Embryonic facial prominence (tissue), 1 donor: Measurements from ENCODE around the gene FMN1.
"Not testable (repeated sequence)": the region's sequence is repeated elsewhere in the genome, so short reads cannot be mapped to it uniquely, and the experiment has no call there.

Experiments used
- DNase-seq: peaks from one replicate; pipeline ENCODE4 v3.0.0-alpha.2; 2016; ENCODE audit errors: extremely low spot score

FMN1 gene

DNA sequence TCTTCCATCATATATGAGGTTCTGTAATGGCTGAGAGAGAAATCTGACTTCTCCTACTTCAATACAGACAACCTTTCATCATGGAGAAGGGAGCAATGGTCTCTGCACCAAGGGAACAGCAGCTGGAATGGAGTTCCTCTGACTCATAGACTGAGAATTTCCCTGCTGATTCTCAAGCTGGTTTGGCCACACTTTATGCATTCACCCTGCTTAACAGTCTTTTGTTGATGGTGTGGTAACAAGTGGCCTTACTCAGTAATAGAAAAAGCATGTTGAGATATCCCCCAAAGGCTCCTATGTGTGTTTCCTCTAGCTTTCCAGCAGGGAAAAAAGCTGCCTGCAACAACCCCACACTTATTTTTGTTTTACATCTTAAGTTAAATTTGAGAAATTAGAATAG, 338.6 kb downstream of the FMN1 start:
- DNase-seq: no peak

DNA sequence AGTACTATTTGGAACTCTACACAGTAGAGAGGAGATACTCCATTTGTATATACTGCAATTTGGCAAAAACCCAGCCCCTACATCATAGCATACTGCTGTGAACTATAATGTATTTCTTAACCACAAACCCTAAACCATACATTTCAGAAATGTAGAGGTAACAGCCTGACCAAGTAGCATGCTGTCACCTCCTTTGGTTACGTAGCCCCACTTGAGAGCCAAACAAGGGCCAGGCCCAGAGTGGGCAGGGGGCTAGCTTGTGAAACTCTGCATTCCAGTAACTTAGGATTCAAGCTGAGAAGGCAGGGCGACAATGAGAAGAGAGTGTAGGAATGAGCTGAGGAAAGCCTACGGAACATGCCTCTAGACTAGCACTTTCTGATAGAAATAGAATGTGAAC, 340.9 kb downstream of the FMN1 start:
- DNase-seq: no peak

DNA sequence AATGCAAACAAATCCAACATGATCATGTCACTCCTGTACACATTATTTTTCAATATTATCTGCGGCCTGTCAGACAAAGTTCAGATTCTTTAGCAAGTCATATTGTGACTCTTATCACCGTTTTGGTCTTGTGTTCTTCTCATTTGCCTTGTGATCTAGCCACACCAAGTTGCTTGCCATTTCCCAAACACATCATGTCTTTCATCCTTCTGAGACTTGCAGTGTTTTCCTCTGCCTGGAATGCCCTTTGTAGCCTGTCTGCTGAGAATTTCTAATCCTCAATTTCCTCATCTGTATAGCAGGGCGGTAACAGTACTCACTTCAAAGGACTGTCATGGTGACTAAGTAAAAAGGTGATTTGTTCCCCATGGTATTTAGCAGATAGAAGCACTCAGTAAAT, 341.7 kb downstream of the FMN1 start:
- DNase-seq: no peak

DNA sequence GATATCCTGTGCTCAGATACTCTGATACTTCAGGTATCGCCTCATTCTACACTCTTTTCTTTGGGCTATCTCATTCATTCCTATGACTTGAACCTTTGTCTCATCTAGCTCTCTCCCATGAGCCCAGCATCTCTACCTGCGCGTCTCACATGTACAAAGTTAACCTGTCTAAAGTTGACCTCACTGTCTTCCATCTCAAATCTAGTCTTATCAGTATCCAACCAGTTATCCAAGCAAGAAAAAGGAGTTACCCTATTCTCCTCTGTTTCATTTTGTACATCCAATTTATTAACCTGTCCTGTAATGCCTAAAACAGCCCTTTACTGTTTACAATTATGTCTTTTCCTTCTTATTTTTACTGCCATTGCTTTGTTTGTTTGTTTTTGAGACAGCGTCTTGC, 342.5 kb downstream of the FMN1 start:
- no peak for DNase-seq

DNA sequence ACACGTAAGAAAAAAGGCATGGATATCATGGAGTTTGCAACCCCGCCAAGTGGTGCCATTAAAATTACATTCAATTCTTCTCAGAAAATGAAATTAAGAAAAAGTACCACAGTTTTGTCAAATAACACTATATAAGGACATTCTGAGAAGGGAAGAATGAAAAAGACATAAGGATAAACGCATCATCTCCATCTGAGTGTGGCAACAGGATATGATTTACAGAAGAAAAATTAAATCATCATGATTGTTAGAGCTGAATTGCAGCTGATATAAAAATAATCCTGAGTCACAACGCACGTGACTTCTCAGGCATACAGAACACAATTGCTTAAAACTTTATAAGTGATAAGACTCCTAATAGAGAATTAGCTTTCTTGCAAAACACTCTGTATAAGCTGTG, 342.9 kb downstream of the FMN1 start:
- DNase-seq: no peak

DNA sequence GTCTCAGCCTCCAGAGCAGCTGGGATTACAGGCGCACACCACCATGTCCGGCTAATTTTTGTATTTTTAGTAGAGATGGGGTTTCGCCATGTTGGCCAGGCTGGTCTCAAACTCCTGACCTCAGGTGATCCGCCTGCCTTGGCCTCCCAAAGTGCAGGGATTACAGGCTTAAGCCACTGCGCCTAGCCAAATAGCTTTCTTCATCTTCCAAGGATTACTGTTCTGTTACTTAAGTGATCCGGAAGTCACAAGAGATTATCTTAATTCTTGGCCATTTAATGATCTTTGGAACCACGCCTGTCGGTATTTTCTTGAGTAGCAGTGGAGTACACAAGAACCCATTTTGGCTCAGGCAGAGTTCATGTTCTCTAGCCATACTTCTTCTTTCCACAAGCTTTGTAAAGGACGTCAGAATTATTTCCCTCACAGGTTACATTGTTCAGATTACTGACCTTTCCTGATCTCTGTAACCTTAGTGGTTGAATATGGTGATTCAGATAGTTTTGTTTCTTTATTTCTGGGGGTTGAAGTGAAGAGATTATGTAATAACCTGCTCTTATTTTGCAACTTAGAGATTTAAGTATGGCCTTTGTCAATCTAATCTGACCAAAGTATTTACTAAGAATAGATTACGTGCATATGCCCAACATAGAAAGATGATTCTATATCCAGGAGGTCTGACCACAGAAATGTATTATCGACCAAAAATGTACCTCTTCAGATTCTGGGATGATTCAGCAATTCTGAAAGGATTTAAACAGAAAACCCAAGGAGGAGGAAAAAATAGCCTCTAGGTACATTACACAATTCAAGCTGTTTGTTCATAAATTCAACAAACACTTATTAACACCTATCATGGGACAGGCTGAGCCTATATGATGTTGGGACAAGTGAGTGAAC, 344.5 kb downstream of the FMN1 start:
- DNase-seq: no peak

DNA sequence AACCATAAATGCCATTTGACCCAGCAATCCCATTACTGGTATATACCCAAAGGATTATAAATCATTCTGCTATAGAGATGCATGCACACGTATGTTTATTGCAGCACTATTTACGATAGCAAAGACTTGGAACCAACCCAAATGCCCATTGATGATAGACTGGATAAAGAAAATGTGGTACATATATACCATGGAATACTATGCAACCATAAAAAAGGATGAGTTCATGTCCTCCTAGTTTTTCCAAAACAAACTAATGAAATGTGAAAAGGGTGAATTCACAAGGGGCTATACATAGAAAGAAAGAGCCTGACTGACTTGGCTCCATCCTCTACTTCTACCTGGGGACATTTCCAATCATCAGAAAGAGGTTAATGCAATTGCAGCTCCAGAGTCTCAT, 347.8 kb downstream of the FMN1 start:
- not testable (repeated sequence) for DNase-seq

DNA sequence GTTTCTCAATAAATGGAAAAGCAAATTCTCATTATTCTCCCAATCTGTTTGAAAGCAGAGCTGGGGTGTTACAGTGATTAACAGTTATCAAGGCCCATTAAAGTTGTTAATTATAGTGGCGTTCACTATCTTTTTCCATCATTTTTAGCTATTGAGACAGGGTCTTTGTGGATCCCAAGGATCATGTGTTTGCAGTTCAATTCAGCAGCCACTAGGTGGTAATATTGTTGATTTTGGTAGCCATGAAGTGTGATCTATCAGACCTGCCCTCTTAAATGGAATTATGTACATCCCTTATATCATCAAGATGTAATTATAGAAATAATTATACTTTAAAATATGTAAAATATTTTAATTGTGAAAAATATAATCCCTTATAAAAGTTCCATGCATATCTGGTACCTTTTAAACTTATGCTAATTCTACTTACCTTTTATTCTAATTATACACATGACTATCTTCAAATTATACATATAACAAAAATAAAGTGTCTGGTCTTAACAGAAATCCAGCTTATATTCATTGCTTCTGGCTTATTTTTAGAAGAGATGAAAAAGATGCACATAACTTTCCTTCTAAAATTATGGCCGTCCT, 350.3 kb downstream of the FMN1 start:
- DNase-seq: no peak

DNA sequence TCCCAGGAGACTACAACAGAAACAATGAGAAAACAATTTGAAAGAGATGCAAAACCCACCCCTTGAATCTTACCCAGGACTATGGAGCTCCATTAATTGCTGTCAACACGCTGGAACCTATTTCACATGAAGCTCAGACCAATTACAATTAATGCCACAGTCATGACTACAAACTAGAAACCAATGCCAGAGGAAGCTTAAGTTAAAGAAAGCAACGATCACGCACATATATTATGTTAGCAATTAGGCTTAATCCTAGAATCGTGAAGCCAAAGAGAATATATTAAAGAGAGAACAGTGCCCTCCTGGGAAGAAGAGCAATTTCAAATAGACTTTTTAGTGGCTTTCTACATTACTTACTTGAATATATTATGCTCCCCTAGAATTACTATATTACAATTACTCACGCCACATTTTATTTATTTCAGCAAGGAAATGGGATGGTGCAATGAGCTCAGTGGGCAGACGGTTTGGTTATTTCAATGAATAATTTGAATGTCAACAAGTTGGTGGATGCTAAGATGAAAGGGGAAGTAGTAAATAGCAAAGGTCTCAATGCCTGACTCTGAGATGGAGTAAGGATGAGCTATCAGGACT, 351.2 kb downstream of the FMN1 start:
- no peak for DNase-seq

DNA sequence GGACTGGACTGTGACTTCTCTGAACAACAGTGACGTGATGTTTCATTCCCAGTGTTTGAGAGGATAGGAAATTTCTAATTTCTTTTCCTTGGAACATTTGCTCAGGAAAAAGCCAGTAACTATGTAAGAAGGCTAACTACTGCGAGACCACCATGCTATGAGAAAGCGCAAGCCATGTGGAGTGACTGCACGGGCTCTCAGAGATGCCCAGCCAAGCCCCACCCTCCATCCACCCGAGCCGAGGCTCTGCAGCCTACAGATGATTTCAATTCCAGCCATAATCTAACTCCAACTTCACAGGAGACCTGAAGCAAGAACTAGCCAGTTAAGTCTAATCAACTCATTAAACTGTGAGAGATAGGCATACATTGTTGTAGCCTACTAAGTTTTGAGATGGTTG, 352.4 kb downstream of the FMN1 start:
- no peak for DNase-seq

DNA sequence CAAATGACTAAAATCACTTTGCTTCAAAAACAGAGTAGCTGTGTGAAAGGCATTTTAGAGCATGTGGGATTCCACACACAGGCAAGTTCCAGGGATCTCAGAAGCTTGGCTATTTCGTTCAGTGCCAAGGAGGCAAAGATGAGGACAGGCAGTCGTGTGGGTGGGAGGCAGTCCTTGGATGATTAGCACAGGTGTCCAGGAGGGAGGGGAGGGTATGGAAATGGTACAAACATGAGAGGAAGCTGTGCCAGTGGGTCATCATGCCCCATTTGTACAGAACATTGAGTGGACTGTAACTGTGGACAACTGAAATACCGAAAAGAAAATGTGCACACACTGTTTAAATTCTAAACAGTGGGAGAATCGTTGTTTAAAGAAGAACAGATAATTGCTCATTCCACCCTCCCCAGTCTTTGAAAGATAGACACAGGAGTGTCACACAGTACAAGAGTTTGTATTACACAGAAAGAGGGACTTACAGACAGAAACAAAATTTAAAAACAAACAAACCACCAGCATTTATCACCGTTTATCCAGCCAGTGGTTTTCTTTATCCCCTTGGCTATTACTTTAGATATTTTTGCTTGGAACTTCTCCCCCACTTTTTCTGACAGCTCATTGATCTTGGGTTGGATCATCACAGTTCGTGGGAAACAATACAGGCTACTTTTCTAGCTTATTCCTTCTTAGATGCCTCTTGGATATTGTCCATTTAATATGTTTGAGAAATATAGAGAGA, 353.8 kb downstream of the FMN1 start:
- no peak for DNase-seq

DNA sequence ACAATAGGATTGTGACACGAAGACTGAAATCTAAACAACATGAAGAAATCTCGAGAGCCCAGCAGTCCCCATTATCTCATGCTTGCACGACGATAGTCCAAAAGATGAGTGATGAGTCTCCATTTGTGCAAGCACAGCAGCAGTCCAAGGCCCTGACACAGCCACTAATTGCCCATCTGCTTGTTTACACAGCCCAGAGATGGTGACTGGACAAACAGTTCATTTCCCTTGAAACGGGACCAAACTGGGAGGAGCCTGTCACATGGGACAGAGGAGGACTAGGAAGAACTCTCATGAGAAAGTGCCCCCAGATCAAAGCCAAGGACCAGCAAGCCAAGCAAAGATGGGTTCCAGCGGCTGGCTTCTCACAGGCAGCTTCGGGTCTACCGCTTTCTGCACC, 355.7 kb downstream of the FMN1 start:
- no peak for DNase-seq

DNA sequence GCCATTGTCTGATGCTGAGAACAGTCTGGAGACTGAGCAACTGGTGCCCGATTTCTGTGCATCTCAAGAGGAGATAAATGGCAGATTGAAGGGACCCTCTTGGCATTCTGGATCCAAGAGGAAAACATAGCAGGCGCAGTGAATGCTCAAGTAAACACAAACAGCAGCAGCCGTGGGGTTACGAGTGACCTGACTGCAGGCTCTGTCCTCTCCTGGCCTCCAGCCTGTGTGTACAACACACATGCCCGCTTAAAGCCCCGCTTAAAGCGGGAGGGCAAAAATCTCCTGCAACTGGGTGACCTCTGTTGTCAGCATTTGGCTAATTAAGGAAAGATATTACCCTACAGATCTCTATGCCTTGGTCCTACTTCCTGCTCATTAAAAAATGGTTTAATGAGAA, 356.2 kb downstream of the FMN1 start:
- no peak for DNase-seq

DNA sequence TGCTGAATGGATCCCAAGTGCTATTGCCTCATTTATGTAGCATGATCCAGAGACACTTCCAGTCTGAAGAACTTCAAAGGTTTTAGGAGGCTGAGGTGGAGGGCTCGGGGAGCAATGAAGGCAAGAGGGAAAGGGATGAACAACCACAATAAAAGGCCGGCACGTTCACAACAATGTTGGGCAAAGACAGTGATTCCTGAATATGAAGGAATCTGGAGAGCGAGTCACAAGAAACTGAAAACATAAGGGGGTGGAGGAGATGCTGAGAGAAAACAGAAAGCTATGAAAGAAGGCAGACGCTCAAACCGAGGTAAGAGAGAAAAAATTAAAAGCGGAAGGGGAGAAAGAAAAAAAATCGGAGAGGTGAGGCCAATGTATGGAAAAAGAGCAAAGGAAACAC, 356.6 kb downstream of the FMN1 start:
- no peak for DNase-seq

DNA sequence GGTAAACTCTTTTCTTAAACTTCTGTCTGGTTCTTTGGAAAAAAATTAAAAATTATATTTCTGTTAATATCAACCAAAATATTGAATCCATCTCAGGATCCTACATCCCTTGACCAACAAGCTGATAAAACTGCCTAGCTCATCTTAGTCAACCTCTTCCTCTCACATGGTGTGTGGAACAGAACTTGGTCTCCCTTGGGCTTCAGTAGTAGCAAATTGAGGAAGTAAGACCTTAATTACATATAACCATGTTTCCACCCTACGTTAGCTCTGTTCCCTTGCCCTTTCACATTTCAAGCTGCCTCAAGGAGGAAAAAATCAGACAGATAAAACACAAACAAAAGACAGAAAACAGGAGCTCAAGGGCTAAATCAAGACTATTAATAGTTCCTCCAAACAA, 360.4 kb downstream of the FMN1 start:
- no peak for DNase-seq

DNA sequence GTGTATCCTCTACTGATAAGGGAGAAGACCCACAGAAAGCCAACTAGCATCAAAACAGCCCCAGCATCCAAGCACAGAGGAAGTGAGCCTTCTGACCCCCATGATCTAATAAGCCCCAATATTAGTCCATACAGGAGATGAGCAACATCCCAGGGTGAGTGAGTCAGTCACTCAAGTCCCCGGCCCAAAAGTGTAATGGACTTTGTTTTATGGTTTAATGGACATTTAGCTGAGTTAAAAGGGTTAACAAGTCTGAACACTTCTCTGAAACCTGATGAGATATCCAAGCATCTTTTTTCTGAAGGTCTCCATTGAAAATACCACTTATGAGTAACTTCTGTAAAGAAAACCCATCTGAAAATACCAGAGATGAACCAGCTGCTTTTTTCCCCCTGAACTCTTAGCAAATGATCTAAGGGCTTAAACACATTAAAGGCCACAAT, 361.1 kb downstream of the FMN1 start:
- no peak for DNase-seq

DNA sequence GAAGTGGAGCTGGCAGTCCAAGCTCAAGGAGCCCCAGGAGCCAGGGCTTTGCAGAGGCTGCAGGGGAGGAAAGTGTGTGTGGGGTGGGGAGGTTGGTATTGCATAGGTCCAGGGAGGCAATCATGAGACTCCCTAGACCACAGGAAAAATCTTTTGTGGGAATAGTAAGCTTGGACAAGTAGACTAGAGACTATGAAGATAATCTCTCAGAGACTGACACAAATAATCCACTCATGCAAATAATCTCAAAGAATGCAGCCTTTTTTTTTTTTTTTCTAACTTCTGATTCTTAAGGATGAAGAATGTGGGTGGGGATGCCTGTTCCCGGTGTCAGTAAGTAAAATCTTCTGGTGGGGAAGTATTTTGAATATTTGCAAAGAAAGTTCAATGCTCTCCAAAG, 363.0 kb downstream of the FMN1 start:
- DNase-seq: no peak

DNA sequence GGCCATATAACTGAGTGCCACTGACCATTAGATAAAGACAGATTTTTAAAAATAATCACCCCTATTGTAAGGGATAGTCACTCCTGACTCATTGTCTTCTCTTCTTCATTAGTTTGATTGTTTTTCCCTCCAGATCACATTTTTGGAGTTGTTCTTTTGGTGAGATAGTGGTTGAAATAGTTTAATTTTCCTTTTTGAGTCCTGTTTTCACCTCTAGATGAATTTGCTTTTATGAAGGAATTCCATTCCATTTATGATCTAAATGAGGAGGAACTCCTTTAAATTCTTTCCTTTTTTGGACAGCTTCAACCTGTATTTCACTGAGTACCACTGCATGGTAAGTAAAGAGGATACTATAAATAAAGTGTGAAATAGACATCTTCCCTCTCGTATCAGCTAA, 364.3 kb downstream of the FMN1 start:
- no peak for DNase-seq

DNA sequence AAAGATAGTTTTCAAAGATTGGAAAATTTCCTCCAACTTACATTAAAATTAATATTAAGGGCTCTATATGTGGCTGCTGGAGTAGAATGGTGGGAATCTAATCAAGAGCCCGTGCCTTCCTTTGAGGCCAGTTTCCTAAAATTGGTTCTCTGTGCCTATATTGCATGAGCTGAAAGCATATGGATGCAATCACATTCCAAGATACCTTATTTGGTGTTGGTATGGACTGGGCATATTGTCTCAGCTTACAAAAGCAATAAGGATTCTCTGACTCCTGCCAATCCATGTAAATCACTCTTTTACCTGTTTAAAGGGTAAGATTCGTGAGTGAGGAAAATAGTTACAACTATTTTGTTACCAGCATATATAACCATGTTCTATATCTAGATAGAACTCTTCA, 365.1 kb downstream of the FMN1 start:
- no peak for DNase-seq

DNA sequence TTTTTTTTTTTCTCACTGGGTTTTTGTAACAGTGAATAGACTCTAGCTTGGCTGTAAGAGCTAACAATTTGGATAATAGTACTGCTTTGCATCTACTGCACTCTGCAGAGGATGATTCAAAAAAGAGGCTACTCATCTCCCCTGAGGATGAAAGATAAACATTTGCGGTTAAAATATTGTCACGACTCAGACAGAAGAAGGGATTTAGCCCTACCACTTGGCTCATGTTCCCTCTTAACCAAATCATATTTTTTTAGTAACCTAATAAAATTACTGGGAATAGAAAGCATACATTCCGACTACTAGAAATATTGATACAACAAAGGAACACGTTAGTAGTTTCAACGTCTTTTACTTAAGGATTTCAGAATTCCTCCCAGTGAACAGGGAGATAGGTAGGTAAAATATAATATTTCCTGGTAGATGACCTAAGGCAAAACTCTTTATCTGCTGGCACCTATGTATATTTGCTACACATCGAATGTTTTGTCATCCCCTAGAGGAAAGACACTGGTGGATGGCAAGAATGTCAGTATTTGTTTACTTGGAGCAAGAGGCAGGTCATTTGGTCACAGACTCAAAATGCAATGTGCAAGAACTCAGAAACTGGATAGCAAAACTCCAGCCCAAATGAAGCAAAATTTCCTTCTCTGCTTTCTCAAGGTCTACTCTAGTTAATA, 365.9 kb downstream of the FMN1 start:
- DNase-seq: no peak

DNA sequence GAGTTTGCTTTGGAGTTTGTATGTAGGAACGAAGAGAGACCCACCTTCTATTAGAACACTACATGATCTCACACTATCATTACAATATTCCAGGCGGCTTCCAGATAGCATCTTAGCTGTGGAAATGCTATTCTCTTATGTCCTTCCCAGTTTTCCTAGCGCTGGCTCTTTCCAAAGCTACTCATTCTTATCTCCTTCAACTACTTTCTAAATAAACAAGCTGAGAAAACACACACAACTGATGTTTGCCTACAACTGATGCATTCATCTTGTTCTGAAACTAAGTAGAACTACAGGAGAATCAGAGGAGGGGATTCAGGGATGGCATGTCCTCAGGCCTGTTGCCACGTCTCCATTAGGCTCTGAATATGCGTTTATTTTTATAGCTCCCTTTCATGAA, 367.8 kb downstream of the FMN1 start:
- no peak for DNase-seq

DNA sequence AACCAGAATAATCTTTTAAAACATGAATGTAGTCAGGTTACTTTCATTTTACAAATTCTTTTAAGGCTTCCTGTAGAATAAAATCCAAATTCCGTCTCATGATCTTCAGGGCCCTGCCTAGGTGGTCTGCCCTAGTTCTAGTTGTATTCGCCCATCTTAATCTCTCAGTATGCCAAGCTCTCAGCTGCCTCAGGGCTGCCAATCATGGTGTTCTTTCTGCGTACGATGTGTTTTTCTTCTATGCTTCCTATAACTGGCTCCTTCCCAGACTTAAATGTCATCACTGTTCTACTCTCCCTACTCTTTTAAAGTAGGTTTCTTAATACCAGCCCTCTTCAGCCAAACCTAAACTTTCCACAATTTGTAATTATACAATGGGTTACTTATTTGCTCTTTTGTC, 369.3 kb downstream of the FMN1 start:
- DNase-seq: no peak
